GM10248 (cell line): ENCODE results near the gene GHRHR.

Experiments used
- CTCF ChIA-PET: fragments of 300-600 bp; sonication (Branson Sonifier 250); formaldehyde crosslinking; extraction: SDS; loops from one replicate; lab custom pipeline; 2021; ENCODE audit warnings: antibody characterized with exemption; lab: Yijun Ruan, JAX
- POLR2A ChIA-PET: fragments of 350-650 bp; sonication (Branson Sonifier 250); formaldehyde crosslinking; extraction: SDS; loops from one replicate; lab custom pipeline; 2020; ENCODE audit warnings: antibody characterized with exemption; lab: Yijun Ruan, JAX
- DNase-seq: peaks from one replicate; pipeline ENCODE4 v3.0.0; 2012; ENCODE audit errors: extremely low spot score
- CTCF ChIP-seq: IDR thresholded peaks from 2 replicates; pipeline ENCODE4 v1.5.1; 2012; ENCODE audit warnings: mild to moderate bottlenecking, low read depth; ENCODE audit errors: extremely low read depth, missing control alignments, control extremely low read depth

The GHRHR gene

DNA sequence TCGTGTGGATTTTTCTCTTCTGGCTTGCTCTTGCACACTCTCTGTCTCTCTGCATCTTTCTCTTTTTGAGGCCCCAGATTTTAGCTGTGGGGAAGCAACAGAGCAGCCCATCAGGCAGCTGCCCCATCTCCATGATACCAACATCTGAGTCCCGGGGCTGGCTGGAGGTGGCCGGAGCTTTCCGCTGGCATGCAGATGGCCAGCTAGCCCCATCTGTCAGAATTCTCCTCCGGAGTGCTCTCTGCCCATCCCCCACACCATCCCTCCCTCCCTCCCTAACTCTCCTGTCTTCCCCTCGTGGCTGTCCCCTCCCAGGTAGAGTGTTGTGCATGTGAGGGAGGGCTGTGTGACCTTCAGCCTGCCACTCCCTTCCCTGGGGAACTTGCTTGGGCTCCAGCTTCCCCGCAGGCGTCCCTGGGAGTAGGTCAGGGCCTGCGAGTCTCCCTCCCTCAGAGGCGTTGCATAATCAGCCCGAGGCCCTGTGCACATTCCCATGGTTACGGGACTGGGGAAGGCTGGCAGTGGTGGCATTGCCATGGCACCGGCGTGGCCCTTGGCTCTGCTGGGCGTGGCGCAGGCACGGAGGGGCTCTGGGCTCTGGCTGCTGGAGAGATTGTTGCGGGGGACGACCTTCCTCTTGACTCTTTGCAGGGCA is 24.7 kb downstream of the GHRHR start:
- no peak for TF ChIP-seq CTCF
- ChIA-PET POLR2A (no interaction called here), CTCF (interaction anchor here (5.0 kb wide), 1 partner anchor 133 kb away, joined by 38 read pairs; no protein-coding TSS in a partner anchor)
- no peak for DNase-seq

- TF ChIP-seq CTCF, result no peak
- CTCF ChIA-PET, result interaction anchor here (1.1 to 5.0 kb wide), 5 partner anchors 11 to 145 kb away, joined by 4 to 38 read pairs (median 10); no protein-coding TSS in a partner anchor
- DNase-seq, result no peak
- POLR2A ChIA-PET, result interaction anchor here (0.6 kb wide), 1 partner anchor 16 kb away, joined by 3 read pairs; no protein-coding TSS in a partner anchor
These were observed 25.5 kb downstream of the GHRHR start for GRCh38 chr7:30989008-30989823.

- no peak for DNase-seq
- POLR2A ChIA-PET, result interaction anchor here (0.6 kb wide), 1 partner anchor 15 kb away, joined by 3 read pairs; no protein-coding TSS in a partner anchor
- TF ChIP-seq CTCF, result no peak
- CTCF ChIA-PET, result interaction anchor here (1.1 to 6.5 kb wide), 7 partner anchors 6 to 249 kb away, joined by 4 to 48 read pairs (median 10); no protein-coding TSS in a partner anchor
These were observed 26.3 kb downstream of the GHRHR start for GRCh38 chr7:30989824-30990672.

GRCh38 chr7:30990673-30991170 is 27.0 kb downstream of the GHRHR start:
- TF ChIP-seq CTCF, result no peak
- CTCF ChIA-PET, result interaction anchor here (1.2 to 6.5 kb wide), 6 partner anchors 7 to 250 kb away, joined by 4 to 48 read pairs (median 10); no protein-coding TSS in a partner anchor
- POLR2A ChIA-PET, result no interaction called here
- DNase-seq, result no peak

GRCh38 chr7:30992414-30992813 is 28.7 kb downstream of the GHRHR start:
- ChIA-PET CTCF (interaction anchor here (1.1 to 6.5 kb wide), 3 partner anchors 9 to 129 kb away, joined by 3 to 48 read pairs (median 38); no protein-coding TSS in a partner anchor), POLR2A (no interaction called here)
- no peak for TF ChIP-seq CTCF
- DNase-seq, result no peak
